NCI-H82 (cell line): ENCODE measurements around the gene STEAP3.

Experiments
- DNase-seq: peaks from one replicate; lab custom pipeline; 2025; lab: John Stamatoyannopoulos, UW

STEAP3 gene

DNA sequence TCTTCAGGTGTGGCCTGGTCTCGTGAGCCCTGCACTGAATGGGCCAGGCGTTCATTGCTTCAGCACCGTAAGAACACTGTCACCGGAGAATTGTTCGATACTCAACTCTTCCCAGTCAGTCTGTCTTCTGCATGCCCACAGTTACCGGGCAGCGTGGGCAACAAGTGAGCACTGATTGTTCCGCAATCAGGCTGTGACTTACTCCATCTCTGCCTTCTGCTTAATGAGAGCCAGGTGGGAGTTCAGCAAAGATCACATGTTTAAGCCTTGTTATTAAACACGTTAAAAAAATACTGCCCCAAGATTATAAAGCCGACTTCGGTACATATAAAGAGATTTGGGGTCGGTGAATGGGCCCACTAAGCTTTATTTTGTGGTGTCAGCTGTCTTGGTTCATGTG is 3.7 kb downstream of the STEAP3 start:
- DNase-seq = no peak

GRCh38 chr2:119228136-119228535 is 4.5 kb downstream of the STEAP3 start:
- DNase-seq = no peak

DNA sequence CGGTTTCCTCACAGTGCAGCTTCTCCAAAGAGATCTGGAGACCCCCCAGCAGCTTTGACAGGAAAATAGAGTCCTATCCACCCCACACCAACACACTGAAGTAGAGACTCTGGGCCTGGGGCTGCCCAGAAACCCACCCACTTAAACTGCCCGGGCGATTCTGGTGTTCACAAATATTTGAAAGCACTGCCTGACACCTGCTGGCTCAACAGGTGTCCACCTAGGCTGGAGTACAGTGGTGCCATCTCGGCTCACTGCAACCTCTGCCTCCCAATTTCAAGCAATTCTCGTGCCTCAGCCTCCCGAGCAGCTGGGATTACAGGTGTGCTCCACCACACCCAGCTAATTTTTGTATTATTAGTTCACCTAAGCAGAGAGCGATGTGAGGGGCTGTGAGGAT is 5.3 kb downstream of the STEAP3 start:
- no peak for DNase-seq

GRCh38 chr2:119229716-119230115 is 6.1 kb downstream of the STEAP3 start:
- no peak for DNase-seq

DNA sequence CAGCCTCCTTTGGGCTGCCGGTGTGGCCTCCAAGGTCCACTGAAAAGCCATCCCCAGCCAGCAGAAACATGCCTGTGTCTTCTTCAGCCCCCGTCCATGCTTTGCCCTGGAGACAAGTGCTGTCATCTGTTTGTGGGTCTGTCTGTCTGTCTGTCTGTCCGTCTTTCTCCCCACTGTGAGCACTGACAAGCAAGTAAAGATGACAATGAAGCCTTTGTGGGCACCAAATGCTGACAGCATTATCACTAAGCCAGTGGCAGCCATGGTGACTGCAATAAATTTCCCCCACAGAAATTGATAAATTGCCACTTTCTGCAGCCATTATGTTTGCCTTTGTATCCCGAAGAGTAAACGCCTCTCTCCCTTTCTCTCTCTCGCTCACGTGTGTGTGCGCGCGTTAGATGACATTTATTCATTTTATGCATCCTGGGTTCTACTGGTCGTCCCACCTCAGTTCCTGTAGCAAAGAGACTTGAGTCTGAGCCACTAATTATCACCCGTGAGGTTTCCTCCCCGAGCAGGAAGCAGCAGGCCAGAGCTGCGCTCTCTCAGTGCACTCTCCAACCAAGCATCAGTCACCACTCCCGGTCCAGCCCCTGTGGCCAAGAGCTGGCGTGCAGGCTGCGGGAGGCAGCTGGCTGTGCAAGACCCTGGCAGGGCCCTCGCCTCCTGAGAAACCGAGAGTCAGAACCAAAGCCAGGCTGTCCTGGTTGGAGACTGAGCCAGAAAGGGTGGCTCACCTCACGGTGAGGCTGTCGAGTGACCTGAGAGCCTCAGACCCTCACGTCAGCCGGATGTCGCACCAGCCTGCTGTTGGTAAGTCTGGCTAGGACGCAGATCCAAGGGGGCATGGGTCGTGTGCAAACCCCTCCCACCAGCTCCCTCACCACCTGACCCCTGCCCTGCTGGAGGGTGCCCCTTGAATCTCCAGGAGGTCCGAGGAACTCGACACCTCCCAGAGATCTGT is 6.9 kb downstream of the STEAP3 start:
- DNase-seq = no peak

DNA sequence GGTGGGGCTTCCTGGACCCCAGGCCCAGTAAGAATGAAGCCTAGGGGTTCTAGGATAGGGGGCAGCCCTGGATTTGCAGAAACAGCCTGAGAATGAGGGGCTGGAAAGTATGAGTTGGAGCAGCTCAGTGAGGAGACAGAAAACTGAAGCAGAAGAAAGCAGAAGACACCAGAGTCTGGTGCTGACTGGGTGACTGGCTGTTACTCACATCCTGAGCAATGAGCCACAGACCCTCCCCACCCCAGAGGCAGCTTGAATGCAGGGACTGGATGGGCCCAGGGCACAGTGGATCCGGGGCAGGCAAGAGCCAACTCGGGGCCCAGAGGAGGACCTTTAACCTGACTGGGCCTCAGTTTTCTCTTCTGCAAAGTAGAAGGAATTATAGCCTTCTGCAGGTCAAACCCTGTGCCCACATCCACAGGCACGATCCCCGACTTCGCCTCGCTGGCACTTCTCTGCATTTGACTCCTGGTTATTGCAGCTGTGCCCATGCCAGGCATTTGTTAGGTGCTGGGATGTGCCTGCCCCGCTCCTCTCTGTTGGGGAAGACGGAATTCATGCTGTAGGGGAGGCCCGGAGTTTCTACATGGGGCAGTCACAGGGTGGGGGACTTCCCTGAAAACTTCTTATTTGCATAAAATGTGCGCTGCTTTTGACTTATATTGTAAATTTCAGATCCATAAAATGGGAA is 8.5 kb downstream of the STEAP3 start:
- no peak for DNase-seq

- DNase-seq = no peak
Observed at GRCh38 chr2:119232666-119232993, 9.0 kb downstream of the STEAP3 start.

DNA sequence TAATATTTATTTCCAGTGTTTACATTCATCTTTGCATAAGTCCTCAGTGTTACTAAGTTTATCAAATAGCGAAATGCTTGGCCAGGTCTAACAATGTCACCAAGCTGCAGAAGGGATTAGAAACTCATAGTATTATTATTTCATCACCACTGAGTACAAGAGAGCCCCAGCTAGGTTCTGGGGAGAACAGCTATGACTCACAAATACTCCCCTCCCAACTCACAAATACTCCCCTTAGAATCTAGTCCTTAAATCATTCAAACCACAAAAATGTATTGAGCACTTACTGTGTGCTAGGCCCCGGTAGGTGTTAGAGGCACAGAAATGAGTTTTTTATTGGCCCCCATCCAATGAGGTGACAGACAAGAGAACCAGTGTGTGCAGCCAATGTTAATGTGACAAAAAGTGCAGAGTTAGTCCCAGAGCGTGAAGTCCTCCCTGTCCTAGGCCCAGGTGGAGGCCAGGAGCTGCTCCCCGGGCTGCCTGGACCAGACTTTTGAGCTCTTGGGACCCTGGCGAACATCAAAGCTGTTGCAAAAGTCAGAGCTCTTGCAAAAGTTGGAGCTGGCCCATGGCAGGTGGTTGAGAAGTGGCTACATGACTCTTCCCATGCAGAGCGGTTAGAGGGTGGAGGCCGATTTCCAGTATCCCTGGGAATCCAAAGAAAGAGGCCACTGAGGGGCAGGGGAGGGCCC is 9.8 kb downstream of the STEAP3 start:
- no peak for DNase-seq

DNA sequence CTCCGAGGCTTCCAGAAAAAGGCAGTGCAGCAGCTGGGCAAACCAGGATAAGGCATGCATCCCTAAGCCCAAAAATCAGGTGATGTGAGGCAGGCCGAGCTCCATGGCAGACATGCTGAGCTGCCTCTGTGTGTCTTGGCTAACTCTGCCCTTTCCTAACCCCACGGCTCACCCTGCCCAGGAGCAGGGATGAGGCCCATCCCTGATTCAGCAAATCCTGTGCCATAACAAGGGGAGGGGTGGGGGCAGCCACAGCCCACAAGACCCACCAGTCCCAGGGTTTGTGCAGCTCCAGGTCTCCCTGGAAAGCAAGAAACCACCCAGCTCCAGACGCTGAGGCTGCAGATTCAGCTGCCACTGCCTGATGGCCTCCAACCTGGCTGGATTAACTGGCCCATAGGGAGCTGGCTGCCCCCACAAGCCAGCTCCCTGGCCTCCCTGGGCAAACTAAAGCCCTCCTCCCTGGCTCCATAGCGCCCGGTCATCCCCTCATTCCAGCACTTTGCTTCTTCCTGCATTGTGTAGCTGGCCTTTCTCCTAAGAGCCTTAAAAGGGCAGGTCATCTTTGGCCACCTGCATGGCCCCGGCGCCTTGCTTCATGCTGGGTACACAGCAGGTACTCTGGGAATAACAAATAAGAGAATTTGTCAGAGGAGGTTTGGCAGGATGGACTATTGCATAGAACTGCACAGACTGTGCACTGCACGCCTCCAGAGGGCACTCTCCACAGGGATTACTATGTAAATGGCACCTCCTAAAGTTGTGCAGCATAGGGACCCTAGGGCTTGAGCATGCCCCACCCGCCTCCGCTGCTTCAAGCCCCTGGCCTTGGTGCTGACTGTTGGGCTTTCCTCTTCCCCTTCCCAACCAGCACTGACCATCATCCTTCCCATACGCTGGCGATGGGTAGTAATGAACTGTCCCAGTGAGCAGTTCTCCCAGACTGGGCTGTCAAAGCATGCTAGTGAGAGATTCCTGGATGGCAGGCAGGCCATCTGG is 10.7 kb downstream of the STEAP3 start:
- peak; percentile 69 for DNase-seq

GRCh38 chr2:119236796-119237195 is 13.2 kb downstream of the STEAP3 start:
- no peak for DNase-seq

GRCh38 chr2:119240311-119241204 is 16.9 kb downstream of the STEAP3 start:
- peak; percentile 91 for DNase-seq

DNA sequence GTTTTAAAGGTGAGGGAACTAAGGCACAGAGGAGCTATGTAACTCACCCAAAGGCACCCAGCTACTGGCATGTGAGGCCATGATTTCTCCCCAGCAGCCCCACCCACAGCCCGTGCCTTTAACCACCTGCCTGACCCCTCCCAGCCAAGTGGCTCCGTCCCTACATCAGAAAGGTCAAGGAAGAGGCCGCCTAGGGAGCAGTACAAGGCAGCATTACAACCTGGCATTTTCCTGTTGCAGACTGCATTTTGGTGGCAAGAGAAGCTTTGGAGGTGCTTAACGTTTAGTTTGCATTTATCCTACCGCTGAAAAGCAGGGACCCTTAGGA is 17.5 kb downstream of the STEAP3 start:
- DNase-seq = no peak

DNA sequence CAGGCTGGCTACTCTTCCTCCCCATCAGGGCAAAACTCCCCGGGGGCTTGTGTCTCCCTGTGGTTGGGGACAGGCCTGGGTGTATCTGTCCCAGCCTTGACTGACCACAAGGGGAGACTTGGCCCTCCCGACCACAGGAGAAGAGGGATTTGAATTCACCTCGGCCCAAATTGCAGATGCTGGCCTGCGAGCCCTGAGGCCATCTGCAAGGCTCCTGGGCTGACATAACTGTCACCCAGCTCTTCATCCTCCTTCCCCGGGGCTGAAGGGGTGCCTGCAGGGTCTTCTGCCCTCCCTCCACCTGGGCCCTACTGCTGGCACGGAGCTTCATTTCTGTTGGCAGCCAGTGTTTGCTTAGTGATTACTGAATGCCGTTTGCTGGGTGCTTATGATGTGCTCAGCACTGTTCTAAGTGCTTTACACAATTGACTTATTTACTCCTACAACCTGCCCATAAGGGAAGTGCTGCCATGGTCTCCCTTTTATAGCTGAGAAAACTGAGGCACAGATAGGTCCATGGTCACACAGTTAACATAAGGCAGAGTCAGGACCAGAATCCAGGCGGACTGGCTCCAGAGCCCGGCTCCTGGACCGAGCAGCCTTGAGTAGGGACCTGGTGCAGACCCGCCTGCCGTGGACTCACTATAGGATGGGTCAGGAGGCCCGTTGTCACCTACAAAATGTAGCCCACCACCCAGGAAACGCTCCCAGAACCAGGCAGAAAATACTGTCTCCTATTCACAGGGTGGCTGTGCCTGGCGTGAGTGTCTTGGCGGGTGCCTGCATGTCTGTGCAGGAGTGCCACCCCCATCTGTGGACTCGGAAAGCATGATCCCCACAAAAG is 18.9 kb downstream of the STEAP3 start:
- DNase-seq = no peak

- DNase-seq = no peak
Observed at GRCh38 chr2:119243621-119244020, 20.0 kb downstream of the STEAP3 start.

- DNase-seq = no peak
Observed at GRCh38 chr2:119245076-119245840, 21.6 kb downstream of the STEAP3 start.

DNA sequence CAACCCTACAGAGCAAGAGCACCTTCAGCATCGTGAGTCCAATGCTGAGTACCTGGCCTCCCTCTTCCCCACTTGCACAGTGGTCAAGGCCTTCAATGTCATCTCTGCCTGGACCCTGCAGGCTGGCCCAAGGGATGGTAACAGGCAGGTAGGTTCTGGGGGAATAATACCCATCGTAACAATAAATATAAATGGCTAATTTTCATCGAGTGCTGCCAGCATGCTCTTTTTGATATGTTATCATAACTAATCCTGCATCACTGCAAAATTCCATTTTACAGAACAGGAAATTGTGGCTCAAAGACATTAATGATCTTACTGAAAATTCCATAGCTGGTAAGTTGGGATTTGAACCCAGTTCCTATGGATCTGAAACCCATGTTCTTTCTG is 22.2 kb downstream of the STEAP3 start:
- no peak for DNase-seq

- no peak for DNase-seq
Observed at GRCh38 chr2:119246884-119247843, 23.5 kb downstream of the STEAP3 start.

- DNase-seq = no peak
Observed at GRCh38 chr2:119247844-119248271, 24.2 kb downstream of the STEAP3 start.
